Peyer's patch (tissue), 4 donors: ENCODE measurements around the gene TGFBR3L.

Experiments
- CTCF ChIP-seq, 6 experiments: fragments of 450-650 bp in 4 of 6; fragments of 200-600 bp in 2 of 6; sonication (generic) in 1 of 6; IDR thresholded peaks; one replicate each; pipeline ENCODE4 v1.5.1; 2017 to 2019; ENCODE audit warnings: antibody characterized with exemption in 6 of 6, mild to moderate bottlenecking in 3 of 6, moderate library complexity in 1 of 6
- POLR2A ChIP-seq, 2 donors: fragments of 450-650 bp; IDR thresholded peaks; one replicate each; pipeline ENCODE4 v1.5.1; 2017; ENCODE audit warnings: antibody characterized with exemption in 2 of 2, mild to moderate bottlenecking in 2 of 2, moderate library complexity in 2 of 2

DNA sequence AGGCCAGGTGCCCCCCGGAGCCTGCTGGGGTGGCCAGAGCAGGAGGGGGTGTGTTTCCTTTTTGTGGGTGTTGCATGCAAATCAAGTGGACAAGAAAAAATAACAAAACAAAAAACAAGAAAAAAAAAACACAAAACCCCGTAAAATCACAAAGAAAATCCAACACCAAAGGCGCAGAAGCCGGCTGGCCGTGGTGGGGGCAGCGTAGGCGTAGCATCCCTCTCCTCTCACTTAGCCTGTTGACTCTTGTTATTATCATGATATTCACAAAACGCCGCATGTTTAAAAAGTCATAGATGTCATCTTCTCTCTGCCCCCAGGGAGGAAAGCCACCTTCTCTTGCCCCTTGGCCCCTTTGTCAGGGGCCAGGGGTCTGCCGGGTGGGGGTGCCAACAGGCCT lies 978 bp upstream of the TGFBR3L start:
- TF ChIP-seq CTCF (IDR thresholded peaks at IDR 0.05) (no peak), POLR2A (IDR thresholded peaks at IDR 0.05) (no peak)
